MCF 10A (cell line): Measurements from ENCODE around the gene CACNA2D1. TPM values are rescaled to one million over a fixed set of nuclear protein-coding genes. Genes with fewer than 3 reads are reported as not detected.

Source experiments
- BruUV-seq: library from RNA; stranded (reverse); fragments of 400-500 nt; replicated peaks from 2 replicates; lab custom pipeline; 2021; lab: Mats Ljungman, UMichigan
- CTCF ChIA-PET: fragments of 300-600 bp; sonication (Branson Sonifier 250); formaldehyde crosslinking; extraction: SDS; loops from one replicate; lab custom pipeline; 2021; ENCODE audit warnings: antibody characterized with exemption, inconsistent platforms; lab: Yijun Ruan, JAX
- POLR2A ChIA-PET: fragments of 300-600, 350-650 bp; sonication (Branson Sonifier 250); formaldehyde crosslinking; extraction: SDS; loops from one replicate; lab custom pipeline; 2020; ENCODE audit warnings: antibody characterized with exemption, inconsistent platforms; lab: Yijun Ruan, JAX
- DNase-seq: peaks from one replicate; pipeline ENCODE4 v3.0.0-alpha.2; 2018; ENCODE audit not compliant: unreplicated experiment
- H3K27ac Mint-ChIP-seq: one replicate; pipeline ENCODE4 v1.8.0; 2022; ENCODE audit warnings: mild to moderate bottlenecking, low read depth, mixed read lengths; ENCODE audit not compliant: unreplicated experiment
- H3K27me3 Mint-ChIP-seq: one replicate; pipeline ENCODE4 v1.8.0; 2022; ENCODE audit warnings: mixed read lengths; ENCODE audit not compliant: insufficient read depth, unreplicated experiment
- H3K36me3 Mint-ChIP-seq: one replicate; pipeline ENCODE4 v1.8.0; 2022; ENCODE audit warnings: mild to moderate bottlenecking, moderate library complexity, mixed read lengths; ENCODE audit not compliant: insufficient read depth, unreplicated experiment
- H3K4me1 Mint-ChIP-seq: one replicate; pipeline ENCODE4 v1.8.0; 2022; ENCODE audit warnings: mixed read lengths; ENCODE audit not compliant: insufficient read depth, unreplicated experiment
- H3K4me3 Mint-ChIP-seq: one replicate; pipeline ENCODE4 v1.8.0; 2022; ENCODE audit warnings: mild to moderate bottlenecking, moderate library complexity, mixed read lengths; ENCODE audit not compliant: unreplicated experiment
- H3K9me3 Mint-ChIP-seq: one replicate; pipeline ENCODE4 v1.8.0; 2022; ENCODE audit warnings: mixed read lengths; ENCODE audit not compliant: unreplicated experiment
- CTCF ChIP-seq: fragments of 200-600 bp; IDR thresholded peaks from one replicate; pipeline ENCODE4 v1.8.0; 2022; ENCODE audit warnings: antibody characterized with exemption, mild to moderate bottlenecking; ENCODE audit not compliant: unreplicated experiment
- intact Hi-C: fragments of 100-400 bp; cut with micrococcal nuclease; formaldehyde crosslinking; loops from 2 replicates; pipeline ENCODE4 v1.14.1; 2022
- total RNA-seq: library from RNA; stranded (reverse); gene quantifications from 2 replicates; pipeline ENCODE4 v1.2.3, GENCODE V29; 2022

The CACNA2D1 gene
- total RNA-seq, 1 experiment from 2014 or later = not detected

GRCh38 chr7:81924494-81924893 is 519.1 kb downstream of the CACNA2D1 start:
- Mint-ChIP-seq H3K4me1 (no peaks in the 10 kb centered on the region), H3K4me3 (no peak overlapping the region), H3K27ac (no peak overlapping the region), H3K9me3 (no peaks in the 10 kb centered on the region), H3K36me3 (no peaks in the 10 kb centered on the region), H3K27me3 (peaks cover 73% of the 10 kb centered on the region)
- BruUV-seq = no TSS peak
- intact Hi-C loops = no loop called here
- DNase-seq = no peak
- CTCF ChIA-PET = interaction anchor here (0.7 to 1.1 kb wide), 2 partner anchors 424 to 816 kb away, joined by 3 read pairs; no protein-coding TSS in a partner anchor
- TF ChIP-seq CTCF = no peak
- POLR2A ChIA-PET = no interaction called here

DNA sequence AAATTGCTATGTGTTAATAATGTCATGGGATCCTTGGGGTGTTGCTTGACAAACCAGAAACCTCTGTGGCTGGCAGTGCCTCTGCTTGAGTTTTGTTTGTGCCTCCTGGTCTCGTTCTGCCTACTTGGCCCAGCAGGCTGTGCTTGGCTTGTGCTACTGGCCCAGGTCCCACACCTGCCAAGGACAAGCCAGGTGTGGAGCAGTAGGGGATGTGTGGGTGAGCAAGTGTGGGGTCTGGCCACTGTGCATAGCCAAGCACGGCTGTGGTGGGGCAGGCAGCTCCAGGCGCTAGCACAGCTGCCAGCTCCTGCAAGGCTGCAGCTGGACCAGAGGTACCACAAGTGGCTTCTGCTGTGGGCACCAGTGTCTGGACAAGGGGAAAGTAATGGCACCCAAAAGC is 524.1 kb downstream of the CACNA2D1 start:
- TF ChIP-seq CTCF = no peak
- no peak overlapping the region for H3K4me3 Mint-ChIP-seq
- H3K27me3 Mint-ChIP-seq = peaks cover 41% of the 10 kb centered on the region
- H3K36me3 Mint-ChIP-seq = no peaks in the 10 kb centered on the region
- BruUV-seq = no TSS peak
- ChIA-PET CTCF (interaction anchor here (0.6 kb wide), 1 partner anchor 204 kb away, joined by 3 read pairs; no protein-coding TSS in a partner anchor), POLR2A (no interaction called here)
- no peak overlapping the region for H3K27ac Mint-ChIP-seq
- no peak for DNase-seq
- H3K9me3 Mint-ChIP-seq = no peaks in the 10 kb centered on the region
- no peaks in the 10 kb centered on the region for H3K4me1 Mint-ChIP-seq
- intact Hi-C loops = no loop called here

DNA sequence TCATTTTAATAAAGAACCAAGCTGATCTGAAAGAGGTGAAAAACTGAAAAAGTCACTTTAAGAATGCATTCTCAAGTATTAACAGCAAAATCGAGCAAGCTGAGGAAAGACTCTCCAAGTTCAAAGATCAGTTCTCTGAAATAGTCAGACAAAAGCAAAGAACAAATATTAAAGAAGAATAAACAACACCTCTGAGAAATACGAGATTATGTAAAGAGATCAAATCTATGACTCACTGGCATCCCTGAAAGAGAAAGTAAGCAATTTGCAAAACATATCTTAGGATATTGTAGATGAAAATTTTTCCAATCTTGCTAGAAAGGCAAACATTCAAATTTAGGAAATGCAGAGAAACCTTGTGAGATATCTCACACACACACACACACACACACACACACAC is 535.4 kb downstream of the CACNA2D1 start:
- BruUV-seq = no TSS peak
- H3K9me3 Mint-ChIP-seq = no peaks in the 10 kb centered on the region
- no peak for DNase-seq
- peaks cover 62% of the 10 kb centered on the region for H3K27me3 Mint-ChIP-seq
- CTCF ChIA-PET = interaction anchor here (0.9 kb wide), 1 partner anchor 162 kb away, joined by 3 read pairs; no protein-coding TSS in a partner anchor
- TF ChIP-seq CTCF = no peak
- H3K4me3 Mint-ChIP-seq = no peak overlapping the region
- POLR2A ChIA-PET = interaction anchor here (0.7 kb wide), 2 partner anchors 176 to 1661 kb away, joined by 3 read pairs; no protein-coding TSS in a partner anchor
- H3K4me1 Mint-ChIP-seq = no peaks in the 10 kb centered on the region
- intact Hi-C loops = no loop called here
- no peaks in the 10 kb centered on the region for H3K36me3 Mint-ChIP-seq
- no peak overlapping the region for H3K27ac Mint-ChIP-seq

DNA sequence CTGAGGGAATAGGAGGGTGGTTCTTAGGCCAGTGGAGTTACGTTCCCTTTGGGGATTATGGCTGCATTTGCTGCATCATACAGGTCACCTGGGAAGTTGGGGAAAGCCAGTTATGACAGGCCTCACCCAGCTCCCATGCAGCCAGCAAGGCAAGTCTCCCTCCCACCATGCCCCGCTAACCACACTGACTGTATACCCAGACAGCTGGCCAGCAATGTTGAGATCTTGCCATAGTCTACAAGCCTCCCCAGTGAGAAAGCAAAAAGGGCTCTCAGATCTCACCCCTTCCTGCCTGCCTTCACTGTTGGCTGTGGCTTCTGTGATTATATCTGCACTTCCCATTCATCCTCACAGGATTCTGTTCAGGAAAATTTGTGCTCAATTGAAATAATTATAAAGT is 540.5 kb downstream of the CACNA2D1 start:
- Mint-ChIP-seq H3K27ac (no peak overlapping the region), H3K4me1 (no peaks in the 10 kb centered on the region), H3K9me3 (no peaks in the 10 kb centered on the region), H3K4me3 (no peak overlapping the region), H3K36me3 (no peaks in the 10 kb centered on the region), H3K27me3 (peaks cover 68% of the 10 kb centered on the region)
- ChIA-PET POLR2A (no interaction called here), CTCF (interaction anchor here (0.6 kb wide), 1 partner anchor 115 kb away, joined by 3 read pairs; no protein-coding TSS in a partner anchor)
- intact Hi-C loops = no loop called here
- no peak for TF ChIP-seq CTCF
- BruUV-seq = no TSS peak
- no peak for DNase-seq
